Activated CD4-positive, alpha-beta T cell treated with anti-CD3 and anti-CD28 coated beads, Interleukin-10, Interleukin-2, amounts not matched to agents 100 ng/mL and 50 ng/mL, durations not matched to agents 16 hours and 8 hours (primary cell): ENCODE results near the gene NKX3-2.
A peak's percentile ranks its signal among the peaks of the same experiment; 100 is the strongest.

Source experiments
- DNase-seq: peaks from one replicate; pipeline ENCODE4 v3.0.0-alpha.2; 2020

Gene NKX3-2

DNA sequence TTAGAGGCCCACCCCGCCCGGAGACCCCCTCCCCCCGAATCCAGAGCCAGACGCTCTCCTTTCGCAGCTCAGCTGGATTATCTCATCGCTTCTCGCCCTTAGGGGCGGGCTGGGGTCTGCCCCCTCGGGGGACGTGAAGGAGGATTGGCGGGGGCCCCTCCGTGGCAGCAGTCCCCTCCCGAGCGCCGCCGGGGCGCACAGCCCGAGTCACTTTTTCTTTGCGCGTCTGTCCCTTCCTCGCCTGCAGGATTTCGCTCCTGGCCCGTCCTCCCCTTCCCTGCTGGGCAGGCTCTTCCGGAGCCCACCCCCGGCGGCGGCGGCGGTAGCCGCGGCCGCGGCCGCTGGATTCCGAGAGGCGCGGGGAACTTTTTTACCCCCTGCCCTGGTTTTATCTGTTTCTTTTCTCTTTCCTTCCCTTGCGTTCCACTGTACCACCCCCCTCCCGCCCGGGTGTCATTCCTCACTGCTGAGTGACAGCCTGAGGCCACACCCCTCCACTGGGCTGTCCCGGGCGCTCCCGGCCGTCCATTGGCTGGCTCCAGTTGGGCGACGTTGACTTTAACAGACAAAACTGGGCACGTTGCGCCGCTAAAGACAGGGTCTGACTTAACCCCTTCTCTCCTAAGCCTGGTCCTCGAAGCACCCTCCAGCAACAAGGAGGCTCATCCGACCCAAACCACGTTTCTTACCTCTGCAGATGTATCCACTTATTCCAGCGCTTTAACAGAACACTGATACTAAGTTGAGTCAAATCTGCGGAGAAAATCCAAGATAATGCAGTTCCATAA is 492 bp upstream of the NKX3-2 start:
- peak; percentile 60 for DNase-seq

DNA sequence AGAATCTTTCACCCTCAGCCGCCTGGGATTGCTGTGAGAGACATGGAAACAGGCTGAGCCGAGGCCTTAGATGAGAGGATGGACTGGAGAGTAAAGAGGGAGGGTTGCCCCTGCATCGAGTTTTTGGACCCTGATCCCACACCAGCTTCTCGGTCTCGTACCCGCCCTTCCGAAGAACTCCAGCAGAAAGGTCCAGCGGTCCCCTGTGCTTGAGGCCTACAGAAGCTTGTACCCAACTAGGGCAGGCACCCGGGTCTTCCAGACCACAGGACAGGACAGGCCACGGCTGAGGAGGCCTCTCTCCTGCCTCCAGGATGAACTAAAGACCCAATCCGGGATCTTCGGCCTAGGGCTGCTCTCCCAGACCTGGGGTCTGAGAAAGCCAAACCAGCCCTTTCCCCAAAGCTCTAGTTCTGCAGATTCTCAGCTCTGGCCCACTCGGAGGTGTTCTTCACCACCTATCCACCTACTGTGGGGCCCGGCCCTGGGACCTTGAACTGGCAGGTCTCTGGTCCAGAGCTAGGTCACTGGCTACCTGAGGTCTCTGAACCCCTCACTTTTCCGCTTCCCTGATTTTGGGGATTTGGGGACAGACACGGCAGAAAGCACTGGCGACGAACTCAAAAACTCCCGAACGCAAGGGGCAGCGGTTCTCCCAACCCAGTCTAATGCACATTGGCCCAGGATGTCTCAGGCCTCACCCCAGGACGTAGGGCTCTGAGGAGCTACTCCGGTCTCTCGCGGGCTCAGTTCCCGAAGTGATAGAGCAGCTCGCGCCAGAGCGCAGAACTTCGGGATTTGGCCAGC is 1.1 kb downstream of the NKX3-2 start:
- no peak for DNase-seq

DNA sequence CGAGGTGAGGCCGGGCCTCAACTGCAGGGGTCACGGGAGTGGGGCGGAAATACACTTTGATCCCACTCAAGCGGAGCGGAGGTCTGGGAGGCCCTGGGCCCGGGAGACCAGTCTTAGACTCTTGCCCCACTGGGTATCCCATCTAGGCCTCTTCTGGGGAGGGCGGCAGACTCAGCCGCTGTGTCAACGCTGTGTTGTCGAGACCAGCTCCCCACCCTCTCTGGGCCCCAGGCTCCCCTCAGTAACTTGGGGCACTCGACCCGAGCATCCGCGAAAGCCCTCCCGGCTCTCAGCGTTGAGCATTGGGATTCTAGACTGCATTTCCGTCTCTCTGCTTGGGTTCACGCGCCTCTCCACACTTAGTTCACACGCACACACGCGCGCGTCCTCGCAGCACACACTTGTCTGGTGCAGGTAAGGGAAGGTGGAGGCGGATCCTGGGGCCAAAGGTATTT is 1.7 kb downstream of the NKX3-2 start:
- no peak for DNase-seq

DNA sequence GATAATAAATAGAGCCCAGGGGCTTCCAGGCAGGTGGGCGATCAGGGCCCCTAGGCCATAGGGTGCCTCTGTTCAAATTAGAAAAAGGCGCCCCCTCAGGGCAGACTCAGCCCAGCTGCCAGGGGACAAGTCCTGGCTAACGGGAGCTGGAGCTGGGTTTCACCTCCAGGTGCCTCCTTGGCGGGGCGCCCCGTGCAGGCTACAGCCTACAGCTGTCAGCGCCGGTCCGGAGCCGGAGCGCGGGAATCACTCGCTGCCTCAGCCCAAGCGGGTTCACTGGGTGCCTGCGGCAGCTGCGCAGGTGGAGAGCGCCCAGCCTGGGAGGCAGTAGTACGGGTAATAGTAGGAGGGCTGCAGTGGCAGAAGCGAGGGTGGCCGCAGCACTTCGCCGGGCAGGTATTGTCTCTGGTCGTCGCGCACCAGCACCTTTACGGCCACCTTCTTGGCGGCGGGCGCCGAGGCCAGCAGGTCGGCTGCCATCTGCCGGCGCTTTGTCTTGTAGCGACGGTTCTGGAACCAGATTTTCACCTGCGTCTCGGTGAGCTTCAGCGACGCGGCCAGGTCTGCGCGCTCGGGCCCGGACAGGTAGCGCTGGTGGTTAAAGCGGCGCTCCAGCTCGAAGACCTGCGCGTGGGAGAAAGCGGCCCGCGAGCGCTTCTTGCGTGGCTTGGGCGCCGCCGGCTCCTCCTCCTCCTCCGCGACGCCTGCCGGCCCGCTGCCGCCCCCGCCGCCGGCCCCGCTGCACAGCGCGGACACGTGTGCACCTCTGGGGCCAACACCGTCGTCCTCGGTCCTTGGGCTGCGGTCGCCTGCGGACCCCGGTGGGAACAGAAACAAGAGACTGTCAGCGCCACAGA is 2.4 kb downstream of the NKX3-2 start:
- peak; percentile 46 for DNase-seq

DNA sequence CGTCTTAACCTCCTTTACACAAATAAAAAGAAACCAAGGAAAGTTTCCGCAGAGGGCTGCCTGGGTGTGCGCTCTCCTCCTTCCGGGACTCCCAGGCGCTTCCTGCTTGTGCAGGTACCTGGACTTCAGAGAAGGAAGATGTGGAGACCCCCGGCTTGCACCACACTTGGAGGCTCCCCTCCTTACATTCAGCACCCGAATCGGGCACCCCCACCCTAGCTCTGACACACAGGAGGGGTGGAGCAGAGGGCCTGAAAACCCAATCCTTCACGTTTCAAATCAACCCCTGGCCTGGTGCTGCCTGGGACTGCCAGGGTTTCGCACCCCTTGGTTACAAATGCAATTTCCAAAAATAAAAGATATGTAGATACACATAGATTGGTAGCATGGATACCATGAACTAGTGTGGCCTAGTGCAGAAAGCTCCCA is 3.1 kb downstream of the NKX3-2 start:
- DNase-seq, result no peak

DNA sequence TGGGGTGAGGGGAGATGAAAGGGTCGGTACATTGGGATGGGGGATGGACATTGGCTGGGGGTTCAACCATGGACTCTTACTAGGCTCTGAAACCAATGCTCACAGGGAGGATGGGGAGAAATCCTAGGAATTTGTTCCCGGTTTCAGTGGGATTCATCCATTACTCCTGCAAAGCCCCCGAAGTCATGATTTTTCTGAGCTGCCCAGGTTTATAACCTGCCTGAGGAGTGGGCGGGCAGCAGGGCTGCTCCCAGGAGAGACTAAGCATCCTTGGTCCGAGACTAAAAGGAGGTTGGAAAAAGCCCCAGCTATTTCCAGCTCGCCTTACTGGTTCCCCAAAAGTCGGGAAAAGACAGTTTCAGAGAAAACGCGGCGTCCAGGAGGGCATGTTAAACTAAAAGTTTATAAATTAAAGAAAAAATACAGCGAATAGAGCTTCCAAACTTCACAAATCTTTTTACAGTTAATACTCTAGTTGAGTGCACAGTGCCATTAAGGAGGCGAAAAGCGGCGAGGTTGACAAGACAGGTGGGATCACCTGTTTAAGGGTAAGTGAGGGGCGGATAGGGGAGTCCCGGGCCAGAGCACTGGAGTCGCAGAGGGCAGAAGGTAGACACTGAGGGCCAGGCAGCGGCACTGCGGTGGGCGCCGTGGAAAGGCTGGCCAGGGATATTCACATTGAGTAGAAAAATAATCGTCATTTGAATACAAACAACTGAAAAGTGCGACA is 3.7 kb downstream of the NKX3-2 start:
- no peak for DNase-seq

DNA sequence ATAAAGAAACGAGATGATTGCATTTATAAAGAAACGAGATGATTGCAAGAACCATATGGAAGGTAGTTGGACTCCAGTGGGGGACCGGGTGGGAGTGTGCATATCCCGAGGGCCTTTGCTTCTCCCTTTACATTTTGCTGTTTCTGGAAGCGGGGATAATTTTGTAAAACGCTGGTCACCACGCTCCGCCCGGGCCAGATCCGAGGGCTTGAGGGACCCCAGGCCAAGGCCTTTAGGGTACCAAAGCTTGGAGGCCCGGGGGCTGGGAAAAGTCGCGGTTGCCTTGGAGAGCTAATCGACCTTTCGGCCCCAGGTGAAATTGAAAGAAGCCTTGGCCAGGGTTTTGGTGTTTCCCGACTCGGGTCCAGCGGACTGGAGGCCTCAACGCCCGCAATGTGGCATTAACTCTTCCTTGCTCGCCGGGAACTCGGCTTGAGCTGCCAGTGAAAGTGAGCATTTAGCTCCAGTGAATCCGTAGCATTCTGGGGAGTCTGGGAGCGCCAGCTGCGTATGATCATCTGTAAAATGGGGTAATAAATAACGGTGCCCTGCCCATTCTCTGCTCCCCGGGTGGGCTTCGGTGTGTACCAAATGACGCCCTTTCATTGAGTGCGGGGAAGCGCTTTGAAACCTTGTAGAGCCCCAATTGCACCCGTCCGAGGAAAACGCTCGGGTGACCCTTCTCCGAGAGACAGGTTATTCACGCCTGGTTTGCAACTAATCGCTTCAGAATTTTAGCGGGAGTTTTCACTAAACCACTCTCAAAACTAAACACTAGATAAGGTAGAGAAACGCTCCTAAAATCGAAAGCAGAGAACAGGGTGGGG is 4.5 kb downstream of the NKX3-2 start:
- no peak for DNase-seq

DNA sequence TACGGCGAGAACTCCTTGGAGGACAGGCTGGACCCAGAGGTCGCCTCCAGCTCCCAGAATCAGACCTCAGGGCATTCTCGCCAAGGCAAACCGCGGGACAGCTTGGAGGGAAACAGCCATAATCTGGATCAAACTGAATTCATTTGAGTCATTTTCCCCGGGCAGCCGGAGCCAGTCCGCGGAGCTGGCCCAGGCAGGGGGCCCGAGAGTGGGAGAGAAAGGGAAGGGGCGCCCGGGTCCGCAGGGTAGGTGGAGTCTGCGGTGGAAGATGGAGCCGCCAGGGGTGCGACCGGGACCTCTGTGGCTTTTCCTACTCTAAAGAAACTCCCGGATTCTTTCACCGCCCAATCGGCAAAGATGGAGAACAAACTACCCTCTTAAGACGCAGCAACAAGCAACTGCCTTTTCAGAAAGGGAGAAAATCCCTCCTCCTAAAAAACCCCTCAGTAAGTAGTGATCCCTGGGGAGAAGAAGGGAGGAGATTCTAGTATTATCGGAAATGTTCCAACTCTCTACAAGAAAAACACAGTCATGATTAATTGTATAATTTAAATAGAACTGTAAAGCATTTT is 5.2 kb downstream of the NKX3-2 start:
- no peak for DNase-seq

DNA sequence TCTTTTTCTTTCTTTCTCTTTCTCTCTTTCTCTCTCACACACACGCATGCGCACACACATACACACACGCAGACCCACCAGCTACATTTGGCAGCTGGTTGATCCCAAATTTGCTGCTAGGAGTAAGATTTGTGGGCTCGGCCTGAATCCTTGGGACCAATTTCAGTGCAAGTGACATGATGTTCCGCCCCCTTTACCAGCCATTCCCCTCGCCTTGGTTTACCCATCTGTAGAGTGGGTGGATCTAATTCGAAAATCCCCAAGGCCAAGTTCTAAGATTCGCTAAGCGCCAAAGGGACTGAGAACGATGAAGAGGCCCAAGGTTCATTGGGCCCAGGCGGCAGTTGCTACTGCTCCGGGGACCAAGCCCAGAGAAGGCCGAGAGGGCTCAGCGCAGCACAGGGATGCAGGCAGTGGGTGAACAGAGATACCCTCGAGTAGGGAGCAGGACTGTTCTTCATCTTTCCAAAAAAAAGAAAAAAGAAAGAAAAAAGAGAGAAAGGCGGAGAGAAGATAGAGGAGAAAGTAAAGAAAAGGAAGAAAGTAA is 5.8 kb downstream of the NKX3-2 start:
- DNase-seq, result no peak

DNA sequence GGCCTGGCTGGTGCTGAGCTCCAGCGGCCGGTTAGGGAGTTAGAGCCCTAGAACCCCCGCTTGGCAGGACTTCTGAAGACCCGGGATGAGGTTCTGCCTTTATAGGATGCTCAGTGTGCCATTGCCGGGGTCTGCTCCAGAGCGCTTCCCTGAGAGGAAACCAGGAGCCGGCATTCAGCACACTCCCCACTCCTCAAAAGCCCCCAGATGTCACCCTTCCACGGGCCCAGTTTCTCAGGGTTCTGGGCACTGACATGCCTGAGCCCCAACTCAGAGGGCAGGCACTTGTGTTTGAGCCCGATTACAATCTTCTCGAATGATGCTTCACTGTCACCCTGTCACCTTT is 6.5 kb downstream of the NKX3-2 start:
- DNase-seq, result no peak

DNA sequence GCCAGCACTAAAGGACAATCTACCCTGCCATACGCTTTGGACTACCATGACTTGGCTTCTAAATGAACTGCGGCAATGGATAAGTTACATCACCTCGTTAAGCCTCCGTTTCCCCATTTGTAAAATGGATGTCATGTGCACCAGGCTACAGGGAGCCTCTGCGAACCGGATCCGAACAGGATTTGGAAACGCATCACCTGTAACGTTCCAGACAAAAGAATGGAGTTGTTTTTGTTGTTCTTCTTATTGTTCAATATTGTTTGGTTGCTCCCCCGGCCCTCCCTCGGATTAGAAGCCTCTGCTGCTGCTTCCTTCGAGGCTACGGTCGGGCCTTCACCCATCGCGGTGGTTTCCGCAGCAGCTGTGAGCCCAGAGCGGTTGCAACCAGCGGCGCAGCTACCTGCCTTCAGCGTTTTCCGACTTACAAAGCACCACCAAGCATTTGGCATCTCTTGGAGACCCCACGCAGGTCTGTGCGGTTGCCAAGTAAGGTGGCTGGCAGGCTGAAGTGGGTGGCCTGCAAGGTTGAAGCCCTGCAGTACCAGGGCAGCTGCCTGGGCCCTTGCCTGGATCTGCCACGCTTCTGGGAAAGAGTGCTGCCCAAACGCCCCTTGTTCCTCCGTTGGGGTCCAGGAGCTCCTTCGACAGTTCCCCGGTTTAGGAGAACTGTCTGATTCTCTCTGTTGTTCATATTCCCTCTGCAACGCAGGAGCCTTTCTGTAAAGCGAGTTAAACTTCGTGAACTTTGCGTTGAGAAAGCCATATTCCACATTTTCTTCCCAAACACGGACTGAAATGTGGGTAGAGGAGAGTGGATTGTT is 7.1 kb downstream of the NKX3-2 start:
- no peak for DNase-seq

DNA sequence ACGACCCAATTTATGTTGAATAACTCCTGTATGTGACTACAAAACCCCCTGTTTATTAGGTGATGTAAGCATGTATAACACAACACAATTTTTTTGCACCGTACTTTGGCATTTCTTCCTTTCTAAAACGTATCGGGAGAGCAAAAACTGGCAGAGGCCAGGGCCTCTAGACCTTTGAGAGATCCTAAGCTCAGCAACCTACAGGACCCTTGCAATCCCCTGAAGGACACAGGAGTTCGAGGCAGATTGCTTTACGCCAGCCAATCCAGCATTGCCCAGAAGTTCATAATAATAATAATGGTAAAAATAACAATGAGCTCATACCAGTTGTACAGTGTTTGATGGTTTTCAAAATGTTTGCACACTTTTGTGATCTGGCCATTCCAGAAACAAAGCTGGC is 7.7 kb downstream of the NKX3-2 start:
- DNase-seq, result no peak

DNA sequence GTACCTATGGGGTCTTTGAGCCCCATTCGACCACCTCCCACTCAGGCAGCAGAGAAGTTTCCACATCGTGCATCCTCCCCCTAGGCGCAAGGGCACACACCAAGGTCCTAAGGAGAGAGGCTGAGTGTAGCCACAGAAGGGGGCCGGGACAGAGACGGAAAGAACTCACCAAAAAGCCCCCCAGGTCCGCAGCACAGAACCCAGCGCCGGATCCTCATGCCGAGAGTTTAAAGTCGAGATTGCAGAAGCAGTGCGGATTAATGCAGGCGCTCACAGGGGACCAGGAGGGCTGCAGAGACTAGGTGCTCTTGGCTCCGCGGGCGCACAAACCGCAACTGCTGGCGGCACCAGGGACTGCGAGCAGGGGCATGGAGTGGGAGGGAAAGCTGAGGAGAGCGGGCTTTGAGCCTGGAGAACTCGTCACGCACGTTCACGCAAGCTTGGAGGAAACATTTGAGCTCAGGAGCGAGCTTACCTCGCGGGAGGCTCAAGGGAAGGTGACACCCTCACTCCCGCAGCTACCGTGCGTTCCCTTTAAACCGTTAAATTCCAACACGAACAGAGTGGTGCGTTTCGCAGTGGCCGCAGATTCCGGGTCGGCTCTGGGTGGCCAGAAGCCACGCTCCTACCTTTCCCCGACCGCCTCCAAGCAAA is 8.5 kb downstream of the NKX3-2 start:
- DNase-seq, result no peak

DNA sequence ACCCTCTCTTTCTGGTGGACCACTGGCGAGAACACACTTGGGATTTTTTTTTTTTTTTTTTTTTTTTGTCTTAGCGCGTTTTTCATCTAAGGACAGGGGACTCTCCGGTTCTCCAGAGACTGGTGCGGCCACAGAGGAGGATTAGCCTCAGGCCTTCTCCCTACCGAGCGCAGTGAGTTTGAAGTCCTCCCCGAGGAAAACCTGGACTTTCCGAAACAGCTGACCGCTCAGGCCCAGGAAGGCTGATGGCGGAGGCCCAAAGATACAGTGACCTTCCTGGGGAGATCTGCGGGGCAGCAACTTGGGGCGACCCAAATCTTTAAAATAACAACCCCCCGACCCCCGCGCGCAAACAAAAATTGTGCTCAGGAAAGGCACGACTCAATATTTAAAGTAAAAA is 9.2 kb downstream of the NKX3-2 start:
- no peak for DNase-seq

DNA sequence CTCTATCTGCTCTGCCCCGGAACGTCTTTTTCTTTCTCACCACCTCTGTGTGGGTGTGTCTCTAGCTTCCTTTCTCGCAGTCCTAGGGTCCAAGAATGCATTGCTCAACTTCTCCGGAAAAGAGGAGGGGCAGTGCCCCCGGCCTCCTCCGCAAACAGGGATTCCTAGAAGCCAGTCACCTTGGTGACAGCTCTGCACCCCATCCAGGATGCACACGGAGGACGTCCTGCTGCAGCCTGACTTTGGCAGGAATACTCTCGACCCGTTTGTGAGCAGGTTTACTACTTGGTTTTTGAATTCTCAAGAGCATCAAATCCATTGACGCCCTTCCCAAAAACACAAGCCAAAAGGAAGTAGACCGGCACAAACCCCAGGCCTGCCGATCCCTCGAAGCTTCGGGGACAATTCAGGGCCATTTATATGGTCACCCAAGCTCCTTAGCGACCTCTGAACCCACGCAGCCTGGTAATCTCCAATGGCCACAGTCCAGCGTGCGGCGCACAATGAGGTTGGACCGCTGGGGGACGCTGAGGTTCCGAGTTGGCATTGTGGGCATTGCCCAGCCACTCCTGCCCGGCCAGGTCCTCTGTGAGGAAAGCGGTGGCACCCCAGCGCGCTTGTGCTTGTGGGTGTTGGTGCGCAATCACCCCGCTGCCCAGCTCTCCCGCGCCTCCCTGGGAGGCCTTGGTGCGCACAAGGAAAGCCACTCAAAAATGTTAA is 9.8 kb downstream of the NKX3-2 start:
- DNase-seq, result no peak

DNA sequence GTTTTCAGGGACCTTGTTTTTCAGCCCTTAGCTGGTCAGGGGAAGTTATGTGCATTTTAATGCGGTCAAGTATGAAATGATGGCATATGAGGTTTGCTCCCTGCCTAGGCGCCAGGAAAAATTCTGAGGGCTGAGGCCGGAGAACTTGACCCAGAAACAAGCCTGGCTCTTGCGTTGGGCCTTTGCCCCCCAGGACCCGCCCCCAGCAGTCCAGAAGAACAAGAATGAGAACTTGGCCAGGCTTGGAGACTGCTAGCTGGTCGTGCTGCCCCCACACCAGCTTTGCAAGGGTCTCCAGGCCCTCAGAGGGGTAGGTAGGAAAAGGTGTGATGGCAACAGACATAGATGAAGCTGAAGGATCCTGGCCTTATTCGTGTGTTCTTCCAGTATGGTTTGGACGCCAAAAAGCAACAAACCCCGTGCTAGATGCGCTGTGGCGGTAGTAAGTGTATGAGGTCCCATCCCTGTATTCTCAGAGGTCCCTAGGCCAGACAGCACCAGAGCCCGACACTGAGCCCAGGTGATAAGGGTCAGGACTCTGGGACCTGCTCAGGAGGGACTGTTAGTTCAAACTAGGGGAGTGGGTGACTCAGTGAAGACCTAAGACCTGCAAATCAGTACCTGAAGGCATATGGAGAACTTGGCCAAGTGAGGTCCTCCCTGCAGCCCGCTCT is 10.5 kb downstream of the NKX3-2 start:
- DNase-seq, result no peak

DNA sequence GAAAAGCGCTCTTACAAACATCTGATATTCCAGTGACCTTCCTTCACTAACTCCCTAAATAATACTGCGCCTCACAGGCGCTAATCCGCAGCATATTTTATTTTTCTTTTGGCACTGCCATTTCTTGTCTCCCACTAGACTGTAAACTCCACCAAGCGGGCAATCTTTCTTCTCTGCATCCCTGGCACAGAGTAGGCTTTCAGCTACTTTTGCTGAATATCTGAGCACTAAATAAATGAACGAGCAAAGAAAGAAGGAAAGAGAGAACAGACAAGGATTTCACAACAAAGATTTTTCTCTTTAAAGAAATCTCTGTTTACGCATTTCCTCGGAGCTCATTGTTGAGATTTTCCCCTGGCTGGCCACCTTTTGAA is 12.7 kb downstream of the NKX3-2 start:
- DNase-seq, result no peak
